H54 (cell line): ENCODE data around the gene CNGB1.

Experiments used
- DNase-seq: peaks from one replicate; pipeline ENCODE4 v3.0.0; 2011; ENCODE audit warnings: low spot score, mixed read lengths; ENCODE audit not compliant: insufficient read length
- FAIRE-seq: peaks from 3 replicates; lab custom pipeline; 2011; peaks lifted over from hg19 to GRCh38; lab: Jason Lieb, UNC
- POLR2A ChIP-seq: IDR thresholded peaks from 2 replicates; pipeline ENCODE4 v1.6.1; 2011; ENCODE audit warnings: low read depth, mild to moderate bottlenecking, low read length

CNGB1 gene

GRCh38 chr16:57959121-57959520, 11.8 kb downstream of the CNGB1 start:
- no peak for TF ChIP-seq POLR2A
- no peak for FAIRE-seq
- no peak for DNase-seq

- no peak for DNase-seq
- TF ChIP-seq POLR2A, result no peak
- no peak for FAIRE-seq
Measured at GRCh38 chr16:57958544-57958943, 12.4 kb downstream of the CNGB1 start.

GRCh38 chr16:57957673-57958392, 13.1 kb downstream of the CNGB1 start:
- FAIRE-seq, result no peak
- no peak for DNase-seq
- TF ChIP-seq POLR2A, result no peak

GRCh38 chr16:57956924-57957672, 13.8 kb downstream of the CNGB1 start:
- TF ChIP-seq POLR2A, result no peak
- DNase-seq, result no peak
- no peak for FAIRE-seq

GRCh38 chr16:57956270-57956808, 14.6 kb downstream of the CNGB1 start:
- no peak for TF ChIP-seq POLR2A
- FAIRE-seq (no peak), DNase-seq (no peak)

- no peak for DNase-seq
- no peak for FAIRE-seq
- no peak for TF ChIP-seq POLR2A
Measured at GRCh38 chr16:57955572-57956188, 15.2 kb downstream of the CNGB1 start.

- no peak for TF ChIP-seq POLR2A
- no peak for FAIRE-seq
- no peak for DNase-seq
Measured at GRCh38 chr16:57953857-57954256, 17.1 kb downstream of the CNGB1 start.

GRCh38 chr16:57952909-57953308, 18.0 kb downstream of the CNGB1 start:
- no peak for TF ChIP-seq POLR2A
- FAIRE-seq (no peak), DNase-seq (no peak)

- TF ChIP-seq POLR2A, result no peak
- FAIRE-seq (no peak), DNase-seq (no peak)
Measured at GRCh38 chr16:57951204-57951960, 19.5 kb downstream of the CNGB1 start.

- no peak for TF ChIP-seq POLR2A
- no peak for FAIRE-seq
- no peak for DNase-seq
Measured at GRCh38 chr16:57950382-57950781, 20.5 kb downstream of the CNGB1 start.

- DNase-seq (no peak), FAIRE-seq (no peak)
- no peak for TF ChIP-seq POLR2A
Measured at GRCh38 chr16:57949595-57950238, 21.2 kb downstream of the CNGB1 start.

- no peak for TF ChIP-seq POLR2A
- no peak for FAIRE-seq
- DNase-seq, result no peak
Measured at GRCh38 chr16:57949013-57949412, 21.9 kb downstream of the CNGB1 start.

GRCh38 chr16:57948027-57948426, 22.9 kb downstream of the CNGB1 start:
- DNase-seq, result no peak
- FAIRE-seq, result no peak
- TF ChIP-seq POLR2A, result no peak

- no peak for TF ChIP-seq POLR2A
- FAIRE-seq, result no peak
- no peak for DNase-seq
Measured at GRCh38 chr16:57947261-57947660, 23.7 kb downstream of the CNGB1 start.
